Breast epithelium (tissue), 3 donors: ENCODE measurements around the gene GPR180.

Experiments used
- CTCF ChIP-seq, 3 donors: fragments of 450-650 bp; IDR thresholded peaks; one replicate each; pipeline ENCODE4 v1.5.1; 2016 to 2017; ENCODE audit warnings: antibody characterized with exemption in 3 of 3, mild to moderate bottlenecking in 3 of 3, moderate library complexity in 3 of 3
- POLR2A ChIP-seq: fragments of 450-650 bp; IDR thresholded peaks from one replicate; pipeline ENCODE4 v1.6.1; 2016; ENCODE audit warnings: antibody characterized with exemption, mild to moderate bottlenecking, moderate library complexity

GRCh38 chr13:94658926-94659597, 57.4 kb downstream of the GPR180 start:
- no peak for TF ChIP-seq CTCF (IDR thresholded peaks at IDR 0.05)
- TF ChIP-seq POLR2A = no peak
